H1 (cell line): ENCODE measurements around the gene CADPS. TPM values are rescaled to one million over a fixed set of nuclear protein-coding genes. Genes with fewer than 3 reads are reported as not detected.

Experiments used
- CTCF ChIA-PET: fragments of 300-600 bp; sonication (Branson Sonifier 250); formaldehyde crosslinking; loops from one replicate; lab custom pipeline; 2021; ENCODE audit not compliant: partially characterized antibody; lab: Charles Lee
- POLR2A ChIA-PET: fragments of 300-600 bp; sonication (Branson Sonifier 250); formaldehyde crosslinking; loops from one replicate; lab custom pipeline; 2021; ENCODE audit warnings: inconsistent platforms; ENCODE audit not compliant: partially characterized antibody; lab: Charles Lee
- DNase-seq, 2 experiments: peaks; one replicate each; pipeline versions ENCODE4 v3.0.0 to v3.0.0-alpha.2; 2010 to 2022; ENCODE audit warnings: low spot score in 2 of 2, low read depth in 1 of 2, mixed read lengths in 1 of 2
- FAIRE-seq: peaks from 2 replicates; lab custom pipeline; 2011; peaks lifted over from hg19 to GRCh38; lab: Jason Lieb, UNC
- H2AFZ ChIP-seq: 2 replicates; pipeline ENCODE4 v1.8.1; 2012; ENCODE audit warnings: low read length, inconsistent platforms
- H2AK5ac ChIP-seq: 2 replicates; pipeline ENCODE4 v1.6.1; 2013; ENCODE audit warnings: low read depth, low read length
- H2BK120ac ChIP-seq: replicated peaks from 2 replicates; pipeline ENCODE3; 2013; ENCODE audit warnings: low read depth, low read length, inconsistent platforms
- H2BK12ac ChIP-seq: 2 replicates; pipeline ENCODE4 v1.6.1; 2013; ENCODE audit warnings: low read depth, low read length
- H2BK15ac ChIP-seq: 2 replicates; pipeline ENCODE4 v1.6.1; 2013; ENCODE audit warnings: low read length
- H2BK20ac ChIP-seq: 2 replicates; pipeline ENCODE4 v1.6.1; 2013; ENCODE audit warnings: low read length
- H2BK5ac ChIP-seq: 2 replicates; pipeline ENCODE4 v1.6.1; 2013; ENCODE audit warnings: low read depth, low read length
- H3K14ac ChIP-seq: 2 replicates; pipeline ENCODE4 v1.6.1; 2013; ENCODE audit warnings: inconsistent platforms; ENCODE audit not compliant: insufficient read length
- H3K18ac ChIP-seq: 2 replicates; pipeline ENCODE4 v1.6.1; 2013; ENCODE audit warnings: low read length; ENCODE audit errors: extremely low read depth
- H3K23ac ChIP-seq: 2 replicates; pipeline ENCODE4 v1.6.1; 2013; ENCODE audit warnings: inconsistent platforms; ENCODE audit not compliant: insufficient read length
- H3K23me2 ChIP-seq: 2 replicates; pipeline ENCODE4 v1.6.1; 2013; ENCODE audit warnings: low read depth, low read length
- H3K27ac ChIP-seq: 2 replicates; pipeline ENCODE4 v1.6.1; 2011; ENCODE audit warnings: low read depth, low read length, inconsistent platforms
- H3K27me3 ChIP-seq, 4 experiments: replicated peaks in 1 of 4; 1 replicate in 1 of 4; 2 replicates in 3 of 4; pipeline versions ENCODE4 v1.6.1 to v1.8.1; 2011 to 2013; ENCODE audit warnings: low read length in 3 of 4, mild to moderate bottlenecking in 3 of 4, inconsistent platforms in 2 of 4, mixed read lengths in 2 of 4, moderate library complexity in 1 of 4; ENCODE audit not compliant: control insufficient read depth in 3 of 4, insufficient read depth in 3 of 4; ENCODE audit errors: extremely low read depth in 1 of 4
- H3K36me3 ChIP-seq, 4 experiments: 2 replicates each; pipeline versions ENCODE4 v1.6.1 to v1.8.1; 2011 to 2013; ENCODE audit warnings: mild to moderate bottlenecking in 4 of 4, low read length in 3 of 4, moderate library complexity in 2 of 4, control low read depth in 1 of 4, inconsistent platforms in 1 of 4; ENCODE audit not compliant: insufficient read depth in 4 of 4, control insufficient read depth in 2 of 4
- H3K4ac ChIP-seq: replicated peaks from 2 replicates; pipeline ENCODE3; 2013; ENCODE audit warnings: low read length, low read depth, mixed read lengths, inconsistent platforms; ENCODE audit not compliant: insufficient read length
- H3K4me1 ChIP-seq, 4 experiments: replicated peaks in 1 of 4; 1 replicate in 1 of 4; 2 replicates in 3 of 4; pipeline versions ENCODE4 v1.6.1 to v1.8.1; 2011 to 2013; ENCODE audit warnings: low read length in 3 of 4, inconsistent platforms in 2 of 4, mixed read lengths in 1 of 4; ENCODE audit not compliant: insufficient read depth in 4 of 4, control insufficient read depth in 3 of 4
- H3K4me2 ChIP-seq, 2 experiments: 2 replicates each; pipeline versions ENCODE4 v1.6.1 to v1.8.1; 2011 to 2013; ENCODE audit warnings: low read depth in 2 of 2, low read length in 2 of 2, control low read depth in 1 of 2, inconsistent platforms in 1 of 2, mild to moderate bottlenecking in 1 of 2; ENCODE audit not compliant: insufficient read depth in 1 of 2
- H3K4me3 ChIP-seq, 4 experiments: fragments of 200-600, 300-600 bp in 1 of 4; sonication (generic), shearing (Covaris generic), sonication (Bioruptor Twin) in 1 of 4; 2 replicates each; pipeline versions ENCODE4 v1.5.1 to v1.8.1; 2011 to 2016; ENCODE audit warnings: low read length in 4 of 4, low read depth in 3 of 4, control low read depth in 2 of 4, inconsistent platforms in 2 of 4, mild to moderate bottlenecking in 2 of 4, mixed read lengths in 1 of 4, moderate library complexity in 1 of 4; ENCODE audit not compliant: insufficient read depth in 2 of 4; ENCODE audit errors: extremely low read depth in 1 of 4
- H3K56ac ChIP-seq: replicated peaks from 2 replicates; pipeline ENCODE3; 2013; ENCODE audit warnings: low read depth, mild to moderate bottlenecking, mixed read lengths, low read length, inconsistent platforms; ENCODE audit not compliant: insufficient read length
- H3K79me1 ChIP-seq: 2 replicates; pipeline ENCODE4 v1.6.1; 2013; ENCODE audit warnings: low read depth, low read length, control low read depth
- H3K79me2 ChIP-seq, 2 experiments: 2 replicates each; pipeline versions ENCODE4 v1.6.1 to v1.8.1; 2012 to 2013; ENCODE audit warnings: low read length in 2 of 2, mild to moderate bottlenecking in 2 of 2, inconsistent platforms in 1 of 2; ENCODE audit not compliant: insufficient read depth in 2 of 2, control insufficient read depth in 1 of 2
- H3K9ac ChIP-seq, 4 experiments: replicated peaks in 1 of 4; 1 replicate in 1 of 4; 2 replicates in 3 of 4; pipeline versions ENCODE4 v1.6.1 to v1.8.1; 2011 to 2013; ENCODE audit warnings: low read depth in 3 of 4, low read length in 3 of 4, control low read depth in 2 of 4, mild to moderate bottlenecking in 2 of 4, moderate library complexity in 2 of 4, inconsistent platforms in 1 of 4; ENCODE audit errors: extremely low read depth in 1 of 4
- H3K9me3 ChIP-seq, 2 experiments: 2 replicates each; pipeline versions ENCODE4 v1.6.1 to v1.8.1; 2012 to 2013; ENCODE audit warnings: mild to moderate bottlenecking in 2 of 2, moderate library complexity in 2 of 2, control low read depth in 1 of 2, inconsistent platforms in 1 of 2, low read depth in 1 of 2, low read length in 1 of 2, mixed read lengths in 1 of 2; ENCODE audit not compliant: insufficient read depth in 2 of 2
- H4K20me1 ChIP-seq, 2 experiments: replicated peaks in 1 of 2; 2 replicates each; pipeline versions ENCODE3 to v1.8.1; 2011 to 2013; ENCODE audit warnings: inconsistent platforms in 2 of 2, low read length in 2 of 2, mild to moderate bottlenecking in 1 of 2; ENCODE audit not compliant: insufficient read depth in 2 of 2, control insufficient read depth in 1 of 2
- H4K5ac ChIP-seq: 2 replicates; pipeline ENCODE4 v1.6.1; 2013; ENCODE audit warnings: low read length, low read depth, mixed read lengths, inconsistent platforms; ENCODE audit not compliant: insufficient read length
- H4K8ac ChIP-seq: 2 replicates; pipeline ENCODE4 v1.8.0; 2013; ENCODE audit warnings: mild to moderate bottlenecking, moderate library complexity, low read length, inconsistent platforms; ENCODE audit not compliant: insufficient read depth; ENCODE audit errors: extremely low read depth
- H4K91ac ChIP-seq: replicated peaks from 2 replicates; pipeline ENCODE3; 2013; ENCODE audit warnings: low read length, mixed read lengths, inconsistent platforms; ENCODE audit not compliant: insufficient read length
- EZH2 ChIP-seq: fragments of 200-600 bp; sonication (generic); IDR thresholded peaks from 2 replicates; pipeline ENCODE4 v1.7.1; 2012; ENCODE audit warnings: low read depth, mild to moderate bottlenecking, moderate library complexity, low read length, inconsistent platforms; ENCODE audit not compliant: severe bottlenecking
- HDAC6 ChIP-seq: IDR thresholded peaks from one replicate; pipeline ENCODE4 v1.7.1; 2012; ENCODE audit warnings: low read depth, mild to moderate bottlenecking, inconsistent platforms, low read length, moderate library complexity
- NANOG ChIP-seq: IDR thresholded peaks from 2 replicates; pipeline ENCODE4 v1.6.1; 2011; ENCODE audit warnings: low read length, low read depth, mild to moderate bottlenecking, inconsistent platforms; ENCODE audit not compliant: insufficient read depth, poor library complexity, severe bottlenecking
- POLR2A ChIP-seq, 2 experiments: IDR thresholded peaks; 1 replicate in 1 of 2; 2 replicates in 1 of 2; pipeline ENCODE4 v1.6.1; 2011; ENCODE audit warnings: low read depth in 2 of 2, low read length in 2 of 2, mild to moderate bottlenecking in 2 of 2; ENCODE audit errors: control extremely low read depth in 1 of 2
- SRF ChIP-seq: IDR thresholded peaks from 2 replicates; pipeline ENCODE4 v1.6.1; 2011; ENCODE audit warnings: mild to moderate bottlenecking, low read depth, low read length, moderate library complexity
- TCF12 ChIP-seq: IDR thresholded peaks from 2 replicates; pipeline ENCODE4 v1.6.1; 2011; ENCODE audit warnings: low read depth, mild to moderate bottlenecking, low read length
- polyA plus RNA-seq, 7 experiments: library from polyadenylated mRNA; depleted of rRNA in 3 of 7; stranded (reverse) in 5 of 7; unstranded in 2 of 7; fragments of >200 nt in 5 of 7; fragments of 200-250 nt in 2 of 7; gene quantifications; 1 replicate in 5 of 7; 2 replicates in 1 of 7; 4 replicates in 1 of 7; pipeline versions ENCODE4 v1.2.1 to v1.2.3, GENCODE V29; 2011 to 2013; ENCODE audit warnings: missing spikeins in 2 of 7, mixed read lengths in 2 of 7
- total RNA-seq: library from RNA; stranded (reverse); fragmentation: NEBNext Ultra II Directional; extraction: Animal tissue kit (Norgen Biotek cat#: 25700); gene quantifications from 2 replicates; pipeline ENCODE4 v1.2.1, GENCODE V29; 2021

CADPS gene
- total and polyA plus RNA-seq, 2 of the 8 experiments (the other 6 are each of a cell fraction or from before 2014, with no cell fraction given) = 7.1 to 10.2 TPM

GRCh38 chr3:62625268-62625667 lies 249.9 kb downstream of the CADPS start (continued):
- no peak for TF ChIP-seq TCF12

- Histone ChIP-seq H2BK120ac (no peak overlapping the region), H3K79me1 (no peaks in the 10 kb centered on the region), H3K23ac (no peak overlapping the region), H3K14ac (no peak overlapping the region), H3K18ac (no peak overlapping the region), H3K4me2 (no peak overlapping the region), H4K91ac (no peak overlapping the region), H2AK5ac (no peak overlapping the region), H2BK20ac (no peak overlapping the region), H3K4ac (no peak overlapping the region), H4K20me1 (no peaks in the 10 kb centered on the region), H4K8ac (no peak overlapping the region), H3K79me2 (no peaks in the 10 kb centered on the region), H3K36me3 (no peaks in the 10 kb centered on the region)
- ChIA-PET CTCF (interaction anchor here (0.6 to 2.6 kb wide), 7 partner anchors 9 to 1351 kb away, joined by 3 to 14 read pairs (median 10); no protein-coding TSS in a partner anchor), POLR2A (interaction anchor here (0.7 kb wide), 1 partner anchor 995 kb away, joined by 4 read pairs; no protein-coding TSS in a partner anchor)
- TF ChIP-seq POLR2A (IDR thresholded peaks at IDR 0.05; ENCODE audit: control extremely low read depth in 1 of 2, low read depth in 2 of 2, low read length in 2 of 2) (no peak), SRF (no peak), NANOG (no peak), EZH2 (no peak), HDAC6 (no peak)
- TF ChIP-seq, all 59 proteins: peak for 0
- no peaks in the 10 kb centered on the region for H3K9me3 ChIP-seq
- H3K4me1 ChIP-seq = no peaks in the 10 kb centered on the region
- H3K27ac ChIP-seq = no peak overlapping the region
- no peak for DNase-seq
- H3K56ac ChIP-seq = no peak overlapping the region
- no peak overlapping the region for H2BK12ac ChIP-seq
- no peak overlapping the region for H2AFZ ChIP-seq
- H2BK5ac ChIP-seq = no peak overlapping the region
- H3K9ac ChIP-seq = no peak overlapping the region
- H4K5ac ChIP-seq = no peak overlapping the region
- no peaks in the 10 kb centered on the region; the same call in 1 of the 2 replicates for H3K23me2 ChIP-seq
- no peaks in the 10 kb centered on the region for H3K27me3 ChIP-seq
- FAIRE-seq = no peak
- H3K4me3 ChIP-seq = no peak overlapping the region
- H2BK15ac ChIP-seq = no peak overlapping the region
These were observed 251.0 kb downstream of the CADPS start for GRCh38 chr3:62624185-62624584.
